ENCODE results near the gene PKHD1.

DNA sequence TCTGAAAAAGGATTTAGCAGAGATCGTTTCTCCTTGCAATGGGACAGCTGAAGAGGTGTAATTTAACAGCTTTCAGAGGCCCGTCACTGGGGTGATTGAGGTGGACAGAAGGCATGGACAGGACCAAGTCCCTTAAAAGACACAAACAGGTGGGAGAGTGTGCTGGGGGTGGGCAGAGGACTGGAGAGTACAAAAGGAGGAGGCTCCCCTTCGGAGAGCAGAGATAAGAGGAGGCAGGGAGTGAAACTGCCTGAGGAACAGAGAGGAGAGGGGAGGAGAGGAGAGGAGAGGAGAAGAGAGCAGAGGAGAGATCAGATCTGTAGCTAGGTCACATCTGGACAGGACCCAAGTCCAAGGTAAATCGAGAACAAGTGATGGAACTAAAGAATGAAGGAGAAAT, 48.6 kb upstream of the PKHD1 start:
- TF ChIP-seq, protein P1, sequence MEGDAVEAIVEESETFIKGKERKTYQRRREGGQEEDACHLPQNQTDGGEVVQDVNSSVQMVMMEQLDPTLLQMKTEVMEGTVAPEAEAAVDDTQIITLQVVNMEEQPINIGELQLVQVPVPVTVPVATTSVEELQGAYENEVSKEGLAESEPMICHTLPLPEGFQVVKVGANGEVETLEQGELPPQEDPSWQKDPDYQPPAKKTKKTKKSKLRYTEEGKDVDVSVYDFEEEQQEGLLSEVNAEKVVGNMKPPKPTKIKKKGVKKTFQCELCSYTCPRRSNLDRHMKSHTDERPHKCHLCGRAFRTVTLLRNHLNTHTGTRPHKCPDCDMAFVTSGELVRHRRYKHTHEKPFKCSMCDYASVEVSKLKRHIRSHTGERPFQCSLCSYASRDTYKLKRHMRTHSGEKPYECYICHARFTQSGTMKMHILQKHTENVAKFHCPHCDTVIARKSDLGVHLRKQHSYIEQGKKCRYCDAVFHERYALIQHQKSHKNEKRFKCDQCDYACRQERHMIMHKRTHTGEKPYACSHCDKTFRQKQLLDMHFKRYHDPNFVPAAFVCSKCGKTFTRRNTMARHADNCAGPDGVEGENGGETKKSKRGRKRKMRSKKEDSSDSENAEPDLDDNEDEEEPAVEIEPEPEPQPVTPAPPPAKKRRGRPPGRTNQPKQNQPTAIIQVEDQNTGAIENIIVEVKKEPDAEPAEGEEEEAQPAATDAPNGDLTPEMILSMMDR (IDR thresholded peaks at IDR 0.05), result no peak
- no peak for TF ChIP-seq POLR2A (IDR thresholded peaks at IDR 0.05)
